COLO668 (cell line): Measurements from ENCODE around the gene HIVEP3.

Experiments
- DNase-seq: peaks from one replicate; lab custom pipeline; 2025; ENCODE audit not compliant: unreplicated experiment; lab: John Stamatoyannopoulos, UW

The HIVEP3 gene

GRCh38 chr1:41875487-41875886 lies 43.2 kb downstream of the HIVEP3 start:
- no peak for DNase-seq

- no peak for DNase-seq
Measured at GRCh38 chr1:41874903-41875411, 43.8 kb downstream of the HIVEP3 start.

GRCh38 chr1:41874151-41874719 lies 44.5 kb downstream of the HIVEP3 start:
- DNase-seq, result no peak

GRCh38 chr1:41872074-41872473 lies 46.6 kb downstream of the HIVEP3 start:
- no peak for DNase-seq

GRCh38 chr1:41870076-41870562 lies 48.6 kb downstream of the HIVEP3 start:
- no peak for DNase-seq

- DNase-seq, result no peak
Measured at GRCh38 chr1:41868241-41868998, 50.3 kb downstream of the HIVEP3 start.

GRCh38 chr1:41866285-41866684 lies 52.4 kb downstream of the HIVEP3 start:
- DNase-seq, result no peak

- DNase-seq, result no peak
Measured at GRCh38 chr1:41864471-41865040, 54.2 kb downstream of the HIVEP3 start.

GRCh38 chr1:41863718-41864117 lies 55.0 kb downstream of the HIVEP3 start:
- DNase-seq, result no peak

GRCh38 chr1:41862384-41863221 lies 56.1 kb downstream of the HIVEP3 start:
- DNase-seq, result no peak

GRCh38 chr1:41861535-41862383 lies 57.0 kb downstream of the HIVEP3 start:
- no peak for DNase-seq

- DNase-seq, result no peak
Measured at GRCh38 chr1:41860771-41861170, 58.0 kb downstream of the HIVEP3 start.

GRCh38 chr1:41860214-41860613 lies 58.5 kb downstream of the HIVEP3 start:
- no peak for DNase-seq

- no peak for DNase-seq
Measured at GRCh38 chr1:41859686-41860085, 59.0 kb downstream of the HIVEP3 start.

- DNase-seq, result no peak
Measured at GRCh38 chr1:41856944-41857285, 61.8 kb downstream of the HIVEP3 start.

GRCh38 chr1:41856151-41856943 lies 62.4 kb downstream of the HIVEP3 start:
- DNase-seq, result no peak

GRCh38 chr1:41855713-41856112 lies 63.0 kb downstream of the HIVEP3 start:
- DNase-seq, result no peak

- DNase-seq, result no peak
Measured at GRCh38 chr1:41853907-41854306, 64.8 kb downstream of the HIVEP3 start.

GRCh38 chr1:41852091-41852490 lies 66.6 kb downstream of the HIVEP3 start:
- DNase-seq, result no peak

GRCh38 chr1:41851589-41851988 lies 67.1 kb downstream of the HIVEP3 start:
- no peak for DNase-seq
